ENCODE measurements around the gene ORM2.
"Not testable (repeated sequence)": the region's sequence is repeated elsewhere in the genome, so short reads cannot be mapped to it uniquely, and the experiment has no call there.

The ORM2 gene

DNA sequence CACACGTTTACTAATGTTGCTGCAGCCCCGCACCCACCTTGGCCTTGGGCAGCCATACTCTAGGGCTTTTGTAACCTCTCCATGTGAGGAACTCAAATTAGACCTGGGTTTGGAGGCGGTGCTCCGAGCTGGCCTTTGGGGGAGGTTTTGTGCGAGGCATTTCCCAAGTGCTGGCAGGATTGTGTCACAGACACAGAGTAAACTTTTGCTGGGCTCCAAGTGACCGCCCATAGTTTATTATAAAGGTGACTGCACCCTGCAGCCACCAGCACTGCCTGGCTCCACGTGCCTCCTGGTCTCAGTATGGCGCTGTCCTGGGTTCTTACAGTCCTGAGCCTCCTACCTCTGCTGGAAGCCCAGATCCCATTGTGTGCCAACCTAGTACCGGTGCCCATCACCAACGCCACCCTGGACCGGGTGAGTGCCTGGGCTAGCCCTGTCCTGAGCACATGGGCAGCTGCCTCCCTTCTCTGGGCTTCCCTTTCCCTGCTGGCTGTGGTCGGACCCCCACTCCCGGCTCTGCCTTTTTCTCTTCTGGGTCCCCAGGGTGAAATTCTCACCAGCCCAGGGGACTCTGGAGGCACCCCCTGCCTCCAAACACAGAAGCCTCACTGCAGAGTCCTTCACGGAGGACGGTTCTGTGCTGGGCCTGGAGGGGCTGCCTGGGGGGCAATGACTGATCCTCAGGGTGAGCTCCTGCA lies 6.7 kb upstream of the ORM2 start, which contains the start of gene ORM1:
Gene ORM1 (plus strand): TSS at position 268 of the 701 bp plus-strand sequence. CDS start 36 bp downstream, at position 304.
- DNase-seq; in situ Hi-C loops (cut with HindIII; ENCODE audit: low pct_ligation_motif_present, low pct_unique_long_range_greater_than_20kb, low sequenced_read_pairs): not testable (repeated sequence)

- DNase-seq; in situ Hi-C loops (cut with HindIII; ENCODE audit: low pct_ligation_motif_present, low pct_unique_long_range_greater_than_20kb, low sequenced_read_pairs): not testable (repeated sequence)
These were observed 5.8 kb upstream of the ORM2 start for GRCh38 chr9:114323849-114324248.

DNA sequence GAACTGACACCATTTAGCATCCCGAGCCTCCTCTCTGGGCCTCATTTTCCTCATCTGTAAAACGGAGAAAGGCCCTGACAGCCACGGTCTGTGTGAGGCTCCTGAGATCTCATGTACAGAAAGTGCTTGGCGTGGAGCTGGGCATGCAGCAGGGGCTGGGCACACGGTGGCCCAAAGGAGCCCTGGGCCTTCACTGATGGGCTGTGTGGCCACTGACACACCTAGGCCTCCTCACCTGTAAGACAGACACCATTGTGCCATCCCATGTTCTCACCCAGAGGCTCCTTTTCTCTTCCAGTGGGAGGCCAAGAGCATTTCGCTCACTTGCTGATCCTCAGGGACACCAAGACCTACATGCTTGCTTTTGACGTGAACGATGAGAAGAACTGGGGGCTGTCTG lies 5.2 kb upstream of the ORM2 start:
- no peak for DNase-seq
- in situ Hi-C loops (cut with HindIII; ENCODE audit: low pct_ligation_motif_present, low pct_unique_long_range_greater_than_20kb, low sequenced_read_pairs): no loop called here

DNA sequence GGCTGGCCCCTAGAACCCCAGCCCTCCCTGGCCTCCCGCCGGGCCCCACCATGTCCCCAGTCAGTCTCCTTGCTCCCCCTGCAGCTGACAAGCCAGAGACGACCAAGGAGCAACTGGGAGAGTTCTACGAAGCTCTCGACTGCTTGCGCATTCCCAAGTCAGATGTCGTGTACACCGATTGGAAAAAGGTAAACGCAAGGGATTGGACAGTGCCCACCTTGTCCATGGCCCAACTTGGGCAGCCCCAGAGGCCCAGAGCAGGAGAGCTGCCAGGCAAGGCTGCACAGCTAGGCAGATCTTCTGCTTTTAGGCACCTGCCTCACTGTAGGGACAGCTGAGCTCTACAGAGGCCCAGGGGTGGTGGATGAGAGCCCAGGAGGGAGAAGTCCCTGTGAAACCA lies 4.7 kb upstream of the ORM2 start:
- in situ Hi-C loops (cut with HindIII; ENCODE audit: low pct_ligation_motif_present, low pct_unique_long_range_greater_than_20kb, low sequenced_read_pairs): not testable (repeated sequence)

DNA sequence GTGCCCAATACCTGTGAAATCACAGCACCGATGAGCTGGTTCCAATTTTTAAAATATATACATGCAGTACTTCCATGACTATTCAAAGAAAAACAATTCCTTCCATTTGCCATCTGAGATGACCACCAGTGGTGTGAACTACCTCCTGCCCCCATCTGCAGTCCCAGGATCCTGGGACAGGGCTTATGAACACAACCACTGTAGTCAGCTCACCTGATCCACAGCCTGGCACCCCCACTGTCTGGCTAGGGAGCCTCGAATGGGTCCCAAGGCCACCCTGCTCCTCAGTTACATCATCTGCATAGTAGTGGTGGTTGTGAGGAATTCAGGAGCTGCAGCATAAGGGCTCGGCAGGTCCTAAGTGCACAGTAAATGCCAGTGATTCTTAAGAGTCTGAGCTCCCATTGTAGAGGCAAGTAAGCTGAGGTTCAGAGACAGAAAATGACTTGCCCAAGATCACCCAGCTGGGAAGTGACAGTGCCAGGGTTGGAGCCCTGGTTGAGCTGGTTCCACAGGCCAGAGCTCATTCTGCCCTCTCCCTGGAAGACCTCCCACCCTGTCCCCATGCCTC lies 3.9 kb upstream of the ORM2 start:
- DNase-seq; in situ Hi-C loops (cut with HindIII; ENCODE audit: low pct_ligation_motif_present, low pct_unique_long_range_greater_than_20kb, low sequenced_read_pairs): not testable (repeated sequence)

More for the DNA sequence above, 4.7 kb upstream of the ORM2 start:
- not testable (repeated sequence) for DNase-seq

DNA sequence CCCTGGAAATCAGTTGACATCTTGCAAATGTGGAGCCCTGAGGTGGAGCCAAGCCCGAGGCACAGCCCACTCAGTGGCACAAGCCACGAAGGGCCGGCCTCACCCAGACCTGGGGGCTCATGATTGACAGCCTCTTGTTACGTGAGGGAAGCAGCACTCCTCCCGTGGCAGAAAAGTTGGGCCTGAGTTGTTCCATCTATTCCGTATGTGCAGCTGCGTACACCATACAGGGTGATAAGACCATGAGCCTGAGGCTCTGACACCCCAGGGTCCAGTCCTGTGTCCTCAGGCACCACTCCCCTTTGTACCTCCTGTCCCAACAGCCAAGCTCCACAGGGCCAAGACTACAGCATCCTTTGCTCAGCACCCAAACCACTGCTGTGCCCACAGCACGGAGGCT lies 1.9 kb upstream of the ORM2 start:
- no peak for DNase-seq
- in situ Hi-C loops (cut with HindIII; ENCODE audit: low pct_ligation_motif_present, low pct_unique_long_range_greater_than_20kb, low sequenced_read_pairs): no loop called here

GRCh38 chr9:114328357-114328820 lies 1.3 kb upstream of the ORM2 start:
- in situ Hi-C loops (cut with HindIII; ENCODE audit: low pct_ligation_motif_present, low pct_unique_long_range_greater_than_20kb, low sequenced_read_pairs); DNase-seq: not testable (repeated sequence)

DNA sequence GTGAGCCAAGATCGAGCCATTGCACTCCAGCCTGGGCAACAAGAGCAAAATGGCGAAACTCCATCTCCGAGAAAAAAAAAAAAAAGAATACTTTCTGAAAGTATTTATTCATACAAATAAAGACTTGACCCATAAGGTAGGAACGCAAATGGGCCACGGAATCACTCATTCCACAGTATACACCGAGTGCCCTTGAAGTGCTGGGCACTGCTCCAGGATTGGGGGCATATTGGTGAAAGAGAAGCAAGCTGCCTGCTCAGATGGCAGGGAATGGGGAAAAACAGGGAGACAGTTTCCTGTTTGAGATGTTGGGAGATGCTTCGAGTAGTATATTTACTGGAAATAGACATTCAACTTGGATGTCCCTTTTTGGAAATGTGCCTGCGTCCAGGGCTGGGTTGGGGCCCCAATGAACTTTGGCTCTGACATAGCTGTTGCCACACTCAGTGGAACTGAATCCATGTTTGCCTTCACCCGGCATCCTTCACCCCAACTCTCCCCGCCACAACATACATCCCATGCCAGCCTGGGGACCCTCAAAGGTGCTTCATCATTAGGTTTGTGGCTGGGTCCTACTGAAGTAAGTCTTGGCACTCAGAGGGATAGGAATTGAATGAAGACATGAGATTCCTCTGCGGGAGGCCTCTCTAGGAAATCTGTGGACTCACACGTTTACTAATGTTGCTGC lies 588 bp upstream of the ORM2 start:
- in situ Hi-C loops (cut with HindIII; ENCODE audit: low pct_ligation_motif_present, low pct_unique_long_range_greater_than_20kb, low sequenced_read_pairs); DNase-seq: not testable (repeated sequence)

- in situ Hi-C loops (cut with HindIII; ENCODE audit: low pct_ligation_motif_present, low pct_unique_long_range_greater_than_20kb, low sequenced_read_pairs): no loop called here
- no peak for DNase-seq
These were observed 967 bp downstream of the ORM2 start for GRCh38 chr9:114330636-114331035.

DNA sequence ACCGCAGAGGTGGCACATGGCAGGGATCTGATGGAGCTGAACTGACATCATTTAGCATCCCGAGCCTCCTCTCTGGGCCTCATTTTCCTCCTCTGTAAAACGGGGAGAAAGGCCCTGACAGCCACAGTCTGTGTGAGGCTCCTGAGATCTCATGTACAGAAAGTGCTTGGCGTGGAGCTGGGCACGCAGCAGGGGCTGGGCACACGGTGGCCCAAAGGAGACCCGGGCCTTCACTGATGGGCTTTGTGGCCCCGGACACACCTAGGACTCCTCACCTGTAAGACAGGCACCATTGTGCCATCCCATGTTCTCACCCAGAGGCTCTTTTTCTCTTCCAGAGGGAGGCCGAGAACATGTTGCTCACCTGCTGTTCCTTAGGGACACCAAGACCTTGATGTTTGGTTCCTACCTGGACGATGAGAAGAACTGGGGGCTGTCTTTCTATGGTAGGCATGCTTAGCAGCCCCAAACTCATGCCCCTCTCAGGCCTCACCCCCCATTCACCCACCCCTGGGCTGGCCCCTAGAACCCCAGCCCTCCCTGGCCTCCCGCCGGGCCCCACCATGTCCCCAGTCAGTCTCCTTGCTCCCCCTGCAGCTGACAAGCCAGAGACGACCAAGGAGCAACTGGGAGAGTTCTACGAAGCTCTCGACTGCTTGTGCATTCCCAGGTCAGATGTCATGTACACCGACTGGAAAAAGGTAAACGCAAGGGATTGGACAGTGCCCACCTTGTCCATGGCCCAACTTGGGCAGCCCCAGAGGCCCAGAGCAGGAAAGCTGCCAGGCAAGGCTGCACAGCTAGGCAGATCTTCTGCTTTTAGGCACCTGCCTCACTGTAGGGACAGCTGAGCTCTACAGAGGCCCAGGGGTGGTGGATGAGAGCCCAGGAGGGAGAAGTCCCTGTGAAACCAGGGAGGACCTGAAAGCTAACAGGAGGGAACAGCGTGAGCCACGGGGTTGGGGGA lies 1.8 kb downstream of the ORM2 start:
- DNase-seq; in situ Hi-C loops (cut with HindIII; ENCODE audit: low pct_ligation_motif_present, low pct_unique_long_range_greater_than_20kb, low sequenced_read_pairs): not testable (repeated sequence)

DNA sequence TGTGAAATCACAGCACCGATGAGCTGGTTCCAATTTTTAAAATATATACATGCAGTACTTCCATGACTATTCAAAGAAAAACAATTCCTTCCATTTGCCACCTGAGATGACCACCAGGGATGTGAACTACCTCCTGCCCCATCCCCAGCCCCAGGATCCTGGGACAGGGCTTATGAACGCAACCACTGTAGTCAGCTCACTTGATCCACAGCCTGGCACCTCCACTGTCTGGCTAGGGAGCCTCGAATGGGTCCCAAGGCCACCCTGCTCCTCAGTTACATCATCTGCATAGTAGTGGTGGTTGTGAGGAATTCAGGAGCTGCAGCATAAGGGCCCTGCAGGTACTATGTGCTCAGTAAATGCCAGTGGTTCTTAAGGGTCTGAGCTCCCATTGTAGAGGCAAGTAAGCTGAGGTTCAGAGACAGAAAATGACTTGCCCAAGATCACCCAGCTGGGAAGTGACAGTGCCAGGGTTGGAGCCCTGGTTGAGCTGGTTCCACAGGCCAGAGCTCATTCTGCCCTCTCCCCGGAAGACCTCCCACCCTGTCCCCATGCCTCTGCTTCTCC lies 2.9 kb downstream of the ORM2 start:
- DNase-seq; in situ Hi-C loops (cut with HindIII; ENCODE audit: low pct_ligation_motif_present, low pct_unique_long_range_greater_than_20kb, low sequenced_read_pairs): not testable (repeated sequence)

- in situ Hi-C loops (cut with HindIII; ENCODE audit: low pct_ligation_motif_present, low pct_unique_long_range_greater_than_20kb, low sequenced_read_pairs): not testable (repeated sequence)
These were observed 4.0 kb downstream of the ORM2 start for GRCh38 chr9:114333718-114334117.

GRCh38 chr9:114334490-114334889 lies 4.8 kb downstream of the ORM2 start:
- DNase-seq: no peak
- in situ Hi-C loops (cut with HindIII; ENCODE audit: low pct_ligation_motif_present, low pct_unique_long_range_greater_than_20kb, low sequenced_read_pairs): no loop called here

More at GRCh38 chr9:114333718-114334117, 4.0 kb downstream of the ORM2 start:
- not testable (repeated sequence) for DNase-seq

DNA sequence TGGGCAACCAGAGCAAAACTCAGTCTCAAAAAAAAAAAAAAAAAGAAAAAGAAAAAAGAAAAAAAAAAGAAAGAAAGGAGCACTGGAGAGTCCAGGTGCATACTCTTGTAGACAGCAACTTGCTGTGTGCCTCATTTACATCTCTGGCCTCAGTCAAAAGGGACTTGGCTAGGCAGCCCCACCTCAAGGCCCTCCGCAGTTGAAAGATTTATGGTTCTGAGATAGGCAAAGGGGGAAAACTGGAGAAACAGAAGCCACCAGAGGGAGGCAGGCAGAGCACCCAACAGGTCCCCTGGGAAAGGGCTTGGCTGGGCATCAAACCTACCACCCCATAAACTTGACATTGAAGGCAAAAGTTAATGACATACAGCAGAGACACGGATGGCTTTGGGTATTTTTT lies 6.1 kb downstream of the ORM2 start:
- in situ Hi-C loops (cut with HindIII; ENCODE audit: low pct_ligation_motif_present, low pct_unique_long_range_greater_than_20kb, low sequenced_read_pairs): no loop called here
- no peak for DNase-seq

GRCh38 chr9:114336157-114336556 lies 6.5 kb downstream of the ORM2 start:
- in situ Hi-C loops (cut with HindIII; ENCODE audit: low pct_ligation_motif_present, low pct_unique_long_range_greater_than_20kb, low sequenced_read_pairs): no loop called here
- no peak for DNase-seq

GRCh38 chr9:114336699-114337395 lies 7.2 kb downstream of the ORM2 start:
- DNase-seq: no peak
- in situ Hi-C loops (cut with HindIII; ENCODE audit: low pct_ligation_motif_present, low pct_unique_long_range_greater_than_20kb, low sequenced_read_pairs): no loop called here

- DNase-seq: no peak
- in situ Hi-C loops (cut with HindIII; ENCODE audit: low pct_ligation_motif_present, low pct_unique_long_range_greater_than_20kb, low sequenced_read_pairs): no loop called here
These were observed 8.5 kb downstream of the ORM2 start for GRCh38 chr9:114338187-114338586.
